Neuronal stem cell (in vitro differentiated cells): Measurements from ENCODE around the gene ARMH3.
A peak's percentile ranks its signal among the peaks of the same experiment; 100 is the strongest.

Experiments used
- DNase-seq: peaks from one replicate; pipeline ENCODE4 v3.0.0-alpha.2; 2013; ENCODE audit warnings: low spot score
- H2AFZ ChIP-seq: one replicate; pipeline ENCODE4 v1.6.1; 2013; ENCODE audit warnings: mild to moderate bottlenecking, low read length, inconsistent platforms
- H2AK5ac ChIP-seq: 2 replicates; pipeline ENCODE4 v1.6.1; 2013; ENCODE audit warnings: low read depth, mild to moderate bottlenecking, inconsistent platforms, low read length, moderate library complexity, mixed read lengths
- H2BK120ac ChIP-seq: 2 replicates; pipeline ENCODE4 v1.6.1; 2013; ENCODE audit warnings: low read depth, mild to moderate bottlenecking, inconsistent platforms, low read length, moderate library complexity, mixed read lengths
- H2BK12ac ChIP-seq: one replicate; pipeline ENCODE4 v1.6.1; 2013; ENCODE audit warnings: low read length, inconsistent platforms
- H2BK15ac ChIP-seq: 2 replicates; pipeline ENCODE4 v1.6.1; 2013; ENCODE audit warnings: mild to moderate bottlenecking, low read length, inconsistent platforms, mixed read lengths
- H2BK5ac ChIP-seq: one replicate; pipeline ENCODE4 v1.6.1; 2013; ENCODE audit warnings: inconsistent platforms, mild to moderate bottlenecking, low read length, moderate library complexity
- H3K14ac ChIP-seq: one replicate; pipeline ENCODE4 v1.6.1; 2013; ENCODE audit warnings: low read length, inconsistent platforms
- H3K18ac ChIP-seq: 2 replicates; pipeline ENCODE4 v1.6.1; 2013; ENCODE audit warnings: low read length, inconsistent platforms
- H3K23ac ChIP-seq: 2 replicates; pipeline ENCODE4 v1.6.1; 2013; ENCODE audit warnings: low read depth, mild to moderate bottlenecking, mixed read lengths, low read length, inconsistent platforms; ENCODE audit not compliant: poor library complexity
- H3K27ac ChIP-seq: replicated peaks from 3 replicates; pipeline ENCODE4 v1.5.1; 2013; ENCODE audit warnings: low read length, inconsistent platforms
- H3K27me3 ChIP-seq, 3 experiments: 2 replicates each; pipeline ENCODE4 v1.6.1; 2013; ENCODE audit warnings: low read length in 3 of 3, mild to moderate bottlenecking in 2 of 3, inconsistent platforms in 1 of 3, low read depth in 1 of 3, mixed read lengths in 1 of 3, moderate library complexity in 1 of 3; ENCODE audit not compliant: control insufficient read depth in 3 of 3, insufficient read depth in 3 of 3
- H3K36me3 ChIP-seq, 2 donors: replicated peaks in 1 of 2; 2 replicates each; pipeline ENCODE4 v1.6.1; 2013; ENCODE audit warnings: low read length in 2 of 2; ENCODE audit not compliant: control insufficient read depth in 2 of 2, insufficient read depth in 2 of 2
- H3K4ac ChIP-seq: 2 replicates; pipeline ENCODE4 v1.6.1; 2013; ENCODE audit warnings: inconsistent platforms, mild to moderate bottlenecking, low read length, moderate library complexity
- H3K4me1 ChIP-seq, 2 donors: 1 replicate in 1 of 2; 2 replicates in 1 of 2; pipeline ENCODE4 v1.6.1; 2013; ENCODE audit warnings: low read length in 2 of 2, low read depth in 1 of 2; ENCODE audit not compliant: control insufficient read depth in 2 of 2, insufficient read depth in 1 of 2
- H3K4me2 ChIP-seq: one replicate; pipeline ENCODE4 v1.6.1; 2013; ENCODE audit warnings: mild to moderate bottlenecking, low read length, inconsistent platforms; ENCODE audit not compliant: insufficient read depth, poor library complexity, severe bottlenecking
- H3K4me3 ChIP-seq, 2 donors: 2 replicates each; pipeline ENCODE4 v1.5.1; 2013; ENCODE audit warnings: low read length in 2 of 2, mild to moderate bottlenecking in 2 of 2, inconsistent platforms in 1 of 2, moderate library complexity in 1 of 2
- H3K79me1 ChIP-seq: one replicate; pipeline ENCODE4 v1.6.1; 2013; ENCODE audit warnings: low read depth, mild to moderate bottlenecking, inconsistent platforms, low read length, moderate library complexity
- H3K9ac ChIP-seq: one replicate; pipeline ENCODE4 v1.6.1; 2013; ENCODE audit warnings: mild to moderate bottlenecking, low read depth, low read length, inconsistent platforms; ENCODE audit not compliant: poor library complexity
- H3K9me3 ChIP-seq, 2 donors: replicated peaks in 1 of 2; 2 replicates each; pipeline versions ENCODE3 to v1.6.1; 2013; ENCODE audit warnings: low read length in 2 of 2, mild to moderate bottlenecking in 2 of 2, inconsistent platforms in 1 of 2, low read depth in 1 of 2, mixed read lengths in 1 of 2, moderate library complexity in 1 of 2; ENCODE audit not compliant: control insufficient read depth in 2 of 2, insufficient read depth in 1 of 2
- H4K8ac ChIP-seq: one replicate; pipeline ENCODE4 v1.6.1; 2013; ENCODE audit warnings: low read depth, mild to moderate bottlenecking, inconsistent platforms, low read length, moderate library complexity
- H4K91ac ChIP-seq: one replicate; pipeline ENCODE4 v1.6.1; 2013; ENCODE audit warnings: low read length, low read depth, mild to moderate bottlenecking, inconsistent platforms; ENCODE audit not compliant: poor library complexity
- WGBS, 2 donors: extraction: QIAGEN DNeasy Blood & Tissue Kit; methylation state at CpG; one replicate each; pipeline ENCODE4 v1.1.7; 2013; ENCODE audit warnings: missing lambda C conversion rate in 2 of 2, mixed read lengths in 1 of 2; ENCODE audit not compliant: insufficient read length in 2 of 2, insufficient replicate concordance in 1 of 2; ENCODE audit errors: extremely low coverage in 2 of 2; 5-methylcytosine and 5-hydroxymethylcytosine counted together

ARMH3 gene

DNA sequence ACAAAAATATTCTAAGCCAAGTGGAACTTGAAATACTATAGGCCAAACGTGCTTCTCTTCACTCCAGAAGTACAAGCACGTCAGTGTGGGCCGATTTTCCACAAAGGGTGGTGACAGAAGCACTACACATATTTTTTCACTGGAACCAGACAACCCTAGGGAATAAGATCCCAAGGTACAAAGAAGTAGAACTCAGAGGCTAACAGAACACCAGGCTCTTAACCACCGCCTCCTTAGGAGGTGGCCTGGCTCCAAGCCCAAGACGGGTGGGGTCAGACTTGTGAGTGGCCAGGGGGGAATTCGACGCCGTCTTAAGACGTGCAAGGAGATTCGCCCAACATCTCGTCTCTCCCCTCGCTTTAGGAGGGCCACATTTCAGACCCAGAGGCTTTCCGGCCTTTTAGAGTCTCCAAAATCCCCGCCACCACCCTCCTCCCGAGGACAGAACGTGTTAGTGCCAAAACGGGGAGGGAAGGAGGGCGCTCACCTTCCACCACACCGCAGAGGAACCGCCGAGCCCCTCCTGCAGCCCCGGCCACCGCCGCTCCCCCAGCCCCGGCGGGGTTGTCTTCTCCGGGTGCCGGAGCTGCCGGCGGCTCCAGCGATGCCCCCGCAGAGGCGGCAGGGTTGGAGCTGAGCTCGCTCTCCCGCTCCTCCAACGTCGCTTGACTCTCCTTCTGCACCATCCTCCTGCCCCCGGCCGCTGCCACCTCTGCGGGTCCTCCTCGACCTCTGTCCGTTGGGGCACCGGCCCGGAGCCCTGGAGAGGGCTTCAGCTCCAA lies 238.4 kb downstream of the ARMH3 start:
- H2AK5ac ChIP-seq, result peak overlapping the region; percentile 89
- H3K9me3 ChIP-seq, result no peaks in the 10 kb centered on the region
- no peak overlapping the region for H4K91ac ChIP-seq
- H3K27me3 ChIP-seq, result no peaks in the 10 kb centered on the region
- H3K79me1 ChIP-seq, result no peaks in the 10 kb centered on the region
- H2AFZ ChIP-seq, result peak overlapping the region; percentile 74
- H3K4me3 ChIP-seq, result peak overlapping the region; percentile 86 to 99
- peak overlapping the region; percentile 96 for H3K27ac ChIP-seq
- H2BK120ac ChIP-seq, result no peak overlapping the region
- H3K18ac ChIP-seq, result peak overlapping the region; percentile 93
- H3K23ac ChIP-seq, result peak overlapping the region; percentile 50
- peaks cover 2 to 26% of the 10 kb centered on the region in 2 donors for H3K36me3 ChIP-seq
- H2BK12ac ChIP-seq, result no peak overlapping the region
- no CpG with 5 or more reads among the region's 44 CpGs for WGBS, 2 donors
- H4K8ac ChIP-seq, result no peak overlapping the region
- peak overlapping the region; percentile 51 for H3K4me2 ChIP-seq
- no peak overlapping the region for H2BK15ac ChIP-seq
- H3K14ac ChIP-seq, result no peak overlapping the region
- no peak for DNase-seq
- no peak overlapping the region for H3K4ac ChIP-seq
- H3K9ac ChIP-seq, result peak overlapping the region; percentile 95
- H3K4me1 ChIP-seq, result peaks cover 2 to 10% of the 10 kb centered on the region in 2 donors
- H2BK5ac ChIP-seq, result peak overlapping the region; percentile 94

DNA sequence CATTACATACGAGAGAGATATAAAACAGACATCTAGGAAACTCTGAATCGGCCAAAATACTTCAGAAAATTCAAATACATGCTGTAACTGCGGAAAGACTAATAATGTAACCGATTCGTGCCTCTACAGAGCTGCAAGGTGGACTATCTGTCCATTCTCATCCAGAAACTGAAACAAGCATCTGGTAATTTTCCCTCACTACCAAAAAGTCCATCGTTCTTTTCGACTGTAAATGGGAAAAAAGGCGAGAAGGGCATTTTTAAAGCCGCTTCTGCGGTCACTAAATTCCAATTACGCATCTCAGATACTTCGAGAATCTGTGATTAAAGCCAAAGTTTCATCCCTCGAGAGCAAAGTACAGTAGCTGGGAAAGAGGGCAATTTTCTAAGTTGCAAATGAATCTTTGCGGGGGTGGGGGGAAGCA lies 239.0 kb downstream of the ARMH3 start:
- H2BK12ac ChIP-seq, result no peak overlapping the region
- no peak overlapping the region for H2AK5ac ChIP-seq
- H3K14ac ChIP-seq, result no peak overlapping the region
- no peaks in the 10 kb centered on the region for H3K27me3 ChIP-seq
- peaks cover 2 to 10% of the 10 kb centered on the region in 2 donors for H3K4me1 ChIP-seq
- peaks cover 2 to 32% of the 10 kb centered on the region in 2 donors for H3K36me3 ChIP-seq
- H3K23ac ChIP-seq, result no peak overlapping the region
- no peak overlapping the region for H3K27ac ChIP-seq
- H3K9me3 ChIP-seq, result no peaks in the 10 kb centered on the region
- H4K91ac ChIP-seq, result no peak overlapping the region
- no peak overlapping the region for H2BK120ac ChIP-seq
- no peak overlapping the region for H3K4ac ChIP-seq
- no peak for DNase-seq
- peak overlapping the region; percentile 86 to 99 for H3K4me3 ChIP-seq
- H3K18ac ChIP-seq, result no peak overlapping the region
- H2BK5ac ChIP-seq, result no peak overlapping the region
- H4K8ac ChIP-seq, result no peak overlapping the region
- H3K79me1 ChIP-seq, result no peaks in the 10 kb centered on the region
- no peak overlapping the region for H2AFZ ChIP-seq
- no CpG with 5 or more reads among the region's 14 CpGs for WGBS, 2 donors
- peak overlapping the region; percentile 51 for H3K4me2 ChIP-seq
- no peak overlapping the region for H2BK15ac ChIP-seq
- H3K9ac ChIP-seq, result no peak overlapping the region

DNA sequence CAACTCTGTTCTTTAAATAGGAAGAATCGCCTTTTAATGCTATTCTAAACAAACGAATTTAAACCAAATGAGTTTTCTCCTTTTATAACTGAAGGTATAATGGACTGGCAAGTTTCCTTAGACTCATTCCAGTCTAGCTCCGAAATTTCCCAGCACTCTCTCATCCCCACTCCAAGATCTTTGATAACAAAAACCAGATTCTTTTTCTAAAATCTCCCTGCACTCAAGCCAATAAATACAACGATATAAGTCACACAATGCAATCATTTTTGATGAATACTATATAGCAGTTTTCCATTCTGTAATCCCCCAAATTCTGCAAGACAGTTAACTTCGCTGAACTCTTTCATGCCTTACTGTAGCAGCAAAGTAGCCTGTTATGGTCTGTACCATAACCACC lies 239.6 kb downstream of the ARMH3 start:
- Histone ChIP-seq H2BK15ac (no peak overlapping the region), H2BK12ac (no peak overlapping the region), H4K8ac (no peak overlapping the region), H3K14ac (no peak overlapping the region), H3K9ac (no peak overlapping the region), H2AK5ac (no peak overlapping the region), H3K79me1 (no peaks in the 10 kb centered on the region), H3K4ac (no peak overlapping the region), H2BK120ac (no peak overlapping the region), H3K23ac (no peak overlapping the region), H3K27ac (no peak overlapping the region), H3K36me3 (peaks cover 3 to 37% of the 10 kb centered on the region in 2 donors), H3K18ac (no peak overlapping the region), H2BK5ac (no peak overlapping the region), H3K4me3 (peak overlapping the region; percentile 84 to 86), H3K9me3 (no peaks in the 10 kb centered on the region), H2AFZ (no peak overlapping the region), H3K4me2 (peak overlapping the region; percentile 55), H3K27me3 (no peaks in the 10 kb centered on the region), H3K4me1 (peaks cover 2 to 10% of the 10 kb centered on the region in 2 donors), H4K91ac (no peak overlapping the region)
- no peak for DNase-seq
- WGBS, 2 donors, result no CpG with 5 or more reads among the region's 5 CpGs

DNA sequence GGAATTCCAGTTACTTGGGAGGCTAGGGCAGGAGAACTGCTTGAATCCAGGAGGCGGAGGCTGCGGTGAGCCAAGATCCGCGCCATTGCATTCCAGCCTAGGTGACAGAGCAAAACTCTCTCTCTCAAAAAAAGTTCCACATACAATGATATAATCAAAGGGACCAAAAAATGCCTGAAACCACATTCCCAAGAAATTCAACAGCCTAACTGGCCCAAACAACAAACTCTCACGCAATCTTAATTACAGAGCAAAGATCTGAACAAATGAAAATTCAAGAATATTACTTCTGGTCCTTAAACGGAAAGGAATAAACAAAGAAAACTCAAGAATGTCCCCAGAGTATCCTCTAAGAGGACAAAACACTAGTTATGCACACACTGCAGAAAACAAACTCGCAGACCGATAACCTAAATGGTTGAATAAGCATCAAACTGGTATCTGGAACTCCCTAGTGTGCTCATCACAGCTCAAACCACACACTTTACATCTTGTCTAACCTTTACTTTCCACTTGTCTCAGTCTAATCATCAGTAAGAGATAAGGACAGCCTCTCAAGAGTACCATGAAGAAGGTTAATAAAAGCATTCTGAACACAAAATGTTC lies 241.4 kb downstream of the ARMH3 start:
- WGBS, 2 donors, result no CpG with 5 or more reads among the region's 8 CpGs
- H3K9ac ChIP-seq, result no peak overlapping the region

More for the DNA sequence above, 241.4 kb downstream of the ARMH3 start:
- H2AK5ac ChIP-seq, result no peak overlapping the region
- no peak overlapping the region for H4K8ac ChIP-seq
- peaks cover 2 to 10% of the 10 kb centered on the region in 2 donors for H3K4me1 ChIP-seq
- H2BK5ac ChIP-seq, result no peak overlapping the region
- H3K4me3 ChIP-seq, result peak overlapping the region in 1 of 2 donors; percentile 86
- H2AFZ ChIP-seq, result no peak overlapping the region
- H3K27me3 ChIP-seq, result no peaks in the 10 kb centered on the region
- no peak overlapping the region for H3K4ac ChIP-seq
- no peak overlapping the region for H3K18ac ChIP-seq
- peaks cover 11 to 55% of the 10 kb centered on the region in 2 donors for H3K36me3 ChIP-seq
- no peaks in the 10 kb centered on the region for H3K9me3 ChIP-seq
- no peak overlapping the region for H2BK12ac ChIP-seq
- no peak overlapping the region for H3K23ac ChIP-seq
- H2BK15ac ChIP-seq, result no peak overlapping the region
- no peak for DNase-seq
- H3K79me1 ChIP-seq, result peaks cover 5% of the 10 kb centered on the region
- no peak overlapping the region for H2BK120ac ChIP-seq
- no peak overlapping the region for H3K14ac ChIP-seq
- no peak overlapping the region for H3K27ac ChIP-seq
- H4K91ac ChIP-seq, result no peak overlapping the region
- no peak overlapping the region for H3K4me2 ChIP-seq
